ENCODE measurements around the gene CYTH2.

DNA sequence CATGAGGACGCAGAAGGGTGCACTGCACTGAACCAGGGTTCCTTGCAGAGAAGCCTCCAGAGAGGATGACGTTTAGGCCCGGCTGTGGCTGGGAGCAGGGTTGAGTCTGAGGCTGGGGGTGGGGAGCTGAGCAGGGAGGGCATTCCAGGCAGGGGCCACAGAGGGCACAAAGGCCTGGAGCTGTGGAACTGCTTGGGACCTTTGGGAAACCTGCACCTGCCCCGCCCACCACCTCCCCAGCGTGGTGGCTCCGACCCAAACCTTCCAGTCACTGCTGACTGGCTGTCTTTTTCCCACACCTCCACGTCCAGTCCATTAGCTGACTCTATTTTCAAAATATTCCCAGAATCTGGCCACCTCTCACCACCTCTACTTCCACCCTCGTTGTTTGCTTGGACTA is 47.4 kb downstream of the CYTH2 start:
- TF ChIP-seq EZH2 (IDR thresholded peaks at IDR 0.05; ENCODE audit: low read depth, low read length, severe bottlenecking): no peak
- TF ChIP-seq TAF1 (IDR thresholded peaks at IDR 0.05; ENCODE audit: low read depth, low read length): no peak
- TF ChIP-seq CTCF (IDR thresholded peaks at IDR 0.05; ENCODE audit: control extremely low read depth in 1 of 3, insufficient read depth in 1 of 3, low read depth in 1 of 3, low read length in 3 of 3): no peak
- TF ChIP-seq GTF2F1 (IDR thresholded peaks at IDR 0.05; ENCODE audit: borderline replicate concordance, low read depth, low read length): no peak
- no peak for TF ChIP-seq FOSL1 (IDR thresholded peaks at IDR 0.05; ENCODE audit: insufficient read depth, low read depth, low read length)
- TF ChIP-seq CEBPB (IDR thresholded peaks at IDR 0.05; ENCODE audit: low read depth, low read length): no peak
- TF ChIP-seq KDM1A (IDR thresholded peaks at IDR 0.05; ENCODE audit: borderline replicate concordance, low read length): no peak
- TF ChIP-seq ASH2L (IDR thresholded peaks at IDR 0.05; ENCODE audit: low read length): no peak
- no peak for TF ChIP-seq CREB1 (IDR thresholded peaks at IDR 0.05)
- TF ChIP-seq USF2 (IDR thresholded peaks at IDR 0.05; ENCODE audit: low read length): no peak
- no peak for TF ChIP-seq RFX5 (IDR thresholded peaks at IDR 0.05; ENCODE audit: borderline replicate concordance, low read depth, low read length)
- TF ChIP-seq CBX8 (IDR thresholded peaks at IDR 0.05; ENCODE audit: borderline replicate concordance, low read depth, low read length): no peak
- TF ChIP-seq POLR2AphosphoS5 (IDR thresholded peaks at IDR 0.05; ENCODE audit: low read depth, low read length): no peak
- TF ChIP-seq POLR2A (IDR thresholded peaks at IDR 0.05; ENCODE audit: control extremely low read depth in 1 of 2, low read depth in 2 of 2, low read length in 2 of 2): no peak
